Psoas muscle (tissue), 8 donors: ENCODE data around the gene GCHFR. TPM values are rescaled to one million over a fixed set of nuclear protein-coding genes. Genes with fewer than 3 reads are reported as not detected.
A peak's percentile ranks its signal among the peaks of the same experiment; 100 is the strongest.

Experiments used
- ATAC-seq, 4 donors: fragments of 200-7000 bp; cut with Tn5 transposase; one replicate each; pipeline ENCODE4 v1.9.1; 2020; ENCODE audit warnings: moderate library complexity in 3 of 4, mild to moderate bottlenecking in 2 of 4
- DNase-seq, 2 donors: peaks; one replicate each; pipeline ENCODE4 v3.0.0-alpha.2; 2020
- H3K27ac ChIP-seq: fragments of 200-600 bp; one replicate; pipeline ENCODE4 v1.8.0; 2022
- H3K27me3 ChIP-seq, 3 donors: fragments of 200-600 bp in 1 of 3; one replicate each; pipeline versions ENCODE4 v1.6.1 to v1.8.0; 2013 to 2022; ENCODE audit warnings: low read length in 2 of 3, mild to moderate bottlenecking in 2 of 3, moderate library complexity in 1 of 3; ENCODE audit not compliant: insufficient read depth in 3 of 3
- H3K36me3 ChIP-seq, 2 donors: fragments of 200-600 bp in 1 of 2; one replicate each; pipeline versions ENCODE4 v1.6.1 to v1.8.0; 2013 to 2022; ENCODE audit warnings: low read depth in 1 of 2, mild to moderate bottlenecking in 1 of 2, moderate library complexity in 1 of 2; ENCODE audit not compliant: insufficient read depth in 1 of 2
- H3K4me1 ChIP-seq: fragments of 200-600 bp; one replicate; pipeline ENCODE4 v1.8.0; 2022
- H3K4me3 ChIP-seq: fragments of 200-600 bp; one replicate; pipeline ENCODE4 v1.8.0; 2022; ENCODE audit warnings: mild to moderate bottlenecking
- H3K9me3 ChIP-seq: fragments of 200-600 bp; one replicate; pipeline ENCODE4 v1.8.0; 2022
- CTCF ChIP-seq: fragments of 200-600 bp; IDR thresholded peaks from one replicate; pipeline ENCODE4 v1.8.0; 2022; ENCODE audit warnings: antibody characterized with exemption
- WGBS, 3 donors: extraction: QIAGEN DNeasy Blood & Tissue Kit; methylation state at CpG; one replicate each; pipeline versions ENCODE4 v1.1.6 to v1.1.7; 2013; 5-methylcytosine and 5-hydroxymethylcytosine counted together
- intact Hi-C, 2 donors: fragments of 100-400 bp; cut with DNase I; formaldehyde crosslinking; loops; one replicate each; pipeline versions ENCODE4 v1.11.0 to v1.14.2; 2022
- long read RNA-seq, 2 donors: library from polyadenylated mRNA; unstranded; transcript quantifications; one replicate each; pipeline ENCODE4 v2.0.0, GENCODE V29; 2021
- polyA plus RNA-seq, 3 donors: library from polyadenylated mRNA; stranded (reverse); fragments of 200-250 nt; gene quantifications; one replicate each; pipeline ENCODE4 v1.2.3, GENCODE V29; 2013
- total RNA-seq, 4 donors: library from RNA; stranded (reverse); fragmentation: NEBNext Ultra II Directional in 2 of 4; extraction: Animal tissue kit (Norgen Biotek cat#: 25700) in 2 of 4; gene quantifications; one replicate each; pipeline versions ENCODE4 v1.2.1 to v1.2.4, GENCODE V29; 2021 to 2023
- donor health status: healthy with polysubstance abuse.
- donor health status: DM: no; HTN: no; CAD: no; lungs with moderate emphysema.
- donor health status: Bipolar disorder and iron deficiency.
- donor health status: healthy.
- donor health status: DM: yes; HTN: yes; CAD: no.
- donor health status: DM: no; HTN: no; CAD: no.
- donor health status: DM: no; HTN: no; CAD: no.
- donor health status: DM: yes; HTN: yes; CAD: no.

GCHFR gene
- 1 to 10 TPM; 1.5 to 4.9 (median 2.9) TPM for total RNA-seq
- 1 to 10 TPM; 4.3 to 6.7 (median 5.0) TPM for polyA plus RNA-seq
- long read RNA-seq, donor 1, partial matches to known transcripts: 2 of 2 reads
- long read RNA-seq, donor 1, other reads (novel, unspliced or antisense): 0 of 2 reads
- long read RNA-seq, donor 2, partial matches to known transcripts: 1 of 5 reads
- long read RNA-seq, donor 2, other reads (novel, unspliced or antisense): 0 of 5 reads

DNA sequence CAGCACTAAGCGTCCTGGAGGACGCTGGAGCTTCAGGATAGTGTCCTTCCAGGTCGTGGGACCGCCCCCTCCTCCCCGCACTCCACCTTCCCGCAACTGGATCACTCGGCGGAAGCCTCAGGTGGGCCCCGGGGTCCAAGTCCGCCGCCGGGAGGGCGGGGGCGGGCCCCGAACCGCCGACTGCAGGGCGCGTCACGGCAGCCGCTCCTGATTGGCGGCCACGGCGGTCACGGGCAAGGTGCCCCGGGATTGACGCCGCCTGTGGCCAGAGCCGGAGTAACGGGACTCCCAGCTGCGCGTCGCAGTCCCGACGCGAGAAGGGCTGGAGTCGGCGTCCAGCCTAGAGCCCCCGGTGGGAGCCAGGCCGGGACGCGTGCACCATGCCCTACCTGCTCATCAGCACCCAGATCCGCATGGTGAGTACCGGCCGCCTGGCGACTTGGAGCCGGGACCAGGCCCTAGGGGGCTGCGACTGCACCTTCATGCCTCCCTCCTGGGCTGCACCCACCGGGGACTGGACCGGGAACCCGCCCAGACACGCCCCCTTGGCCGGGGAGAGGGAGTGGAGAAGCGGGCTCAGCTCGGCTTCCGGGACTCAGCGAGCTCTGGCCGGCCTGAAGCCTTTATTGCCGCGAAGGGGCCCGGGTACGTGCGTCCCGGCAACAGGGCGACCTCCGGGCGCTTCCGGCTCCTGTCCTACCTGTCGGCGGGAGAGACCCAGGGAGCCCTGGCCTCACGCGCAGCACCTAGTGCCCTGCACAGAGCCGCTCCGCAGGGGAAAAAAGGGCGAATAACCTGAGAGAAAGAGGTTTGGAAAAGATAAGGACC lies at the start of gene GCHFR:
Gene GCHFR (plus strand): TSS at position 268 of the 828 bp plus-strand sequence. CDS start 113 bp downstream, at position 381.
- Histone ChIP-seq H3K4me3 (peak within 1 kb of the TSS; percentile 71), H3K27ac (peak within 1 kb of the TSS; percentile 76), H3K27me3 (no peaks in the 10 kb centered on the region), H3K36me3 (peaks cover 0 to 12% of the 10 kb centered on the region in 2 donors), H3K9me3 (no peaks in the 10 kb centered on the region), H3K4me1 (peaks cover 16% of the 10 kb centered on the region)
- TF ChIP-seq CTCF: peak; percentile 27
- WGBS, 3 donors: 1% methylated on average over 62 to 75 of the region's 75 CpGs
- peak; percentile 81 to 89 for DNase-seq
- intact Hi-C loops: no loop called here
- peak; percentile 76 to 88 (median 84) for ATAC-seq

DNA sequence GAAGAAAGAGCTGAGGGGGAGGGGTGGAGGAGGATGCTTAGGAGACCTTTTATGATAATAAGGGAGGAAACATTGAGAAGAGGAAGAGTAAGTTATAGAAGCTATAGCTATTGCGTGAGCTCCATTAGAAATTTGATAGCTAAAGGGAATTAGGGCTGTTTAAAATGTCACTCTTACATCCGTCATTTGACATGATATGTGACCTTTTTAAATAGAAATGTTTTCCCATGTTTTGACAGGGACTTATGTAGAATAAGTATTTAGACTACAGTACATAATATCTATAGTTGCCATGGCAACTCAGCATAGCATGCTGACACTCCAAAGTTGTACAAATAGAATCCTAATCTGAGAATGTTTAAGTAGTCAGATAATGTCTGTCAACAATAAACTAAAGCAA lies 49.7 kb upstream of the GCHFR start:
- no peak for TF ChIP-seq CTCF
- DNase-seq: no peak
- Histone ChIP-seq H3K4me3 (no peak overlapping the region), H3K27me3 (no peaks in the 10 kb centered on the region), H3K36me3 (no peaks in the 10 kb centered on the region), H3K9me3 (no peaks in the 10 kb centered on the region), H3K27ac (no peak overlapping the region), H3K4me1 (no peaks in the 10 kb centered on the region)
- intact Hi-C loops: no loop called here
- WGBS, 3 donors: 46 to 78% (median 72%) methylated on average over 2 of the region's 2 CpGs
- no peak for ATAC-seq

DNA sequence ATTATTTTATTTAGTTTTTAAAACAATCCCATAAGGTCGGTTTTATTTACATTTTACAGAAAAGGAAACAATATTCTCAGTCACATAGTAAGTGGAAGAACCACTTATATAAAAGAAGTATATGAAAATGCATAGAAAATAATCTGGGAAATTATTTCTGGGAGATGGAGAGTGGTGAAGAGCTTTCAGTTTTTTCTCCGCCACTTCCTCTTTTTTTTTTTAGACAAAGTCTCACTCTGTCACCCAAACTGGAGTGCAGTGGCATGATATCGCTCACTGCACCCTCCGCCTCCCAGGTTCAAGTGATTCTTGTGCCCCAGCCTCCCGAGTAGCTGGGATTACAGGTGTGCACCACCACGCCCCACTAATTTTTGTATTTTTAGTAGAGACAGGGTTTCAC lies 47.7 kb upstream of the GCHFR start:
- Histone ChIP-seq H3K36me3 (no peaks in the 10 kb centered on the region), H3K27ac (no peak overlapping the region), H3K4me3 (no peak overlapping the region), H3K4me1 (no peaks in the 10 kb centered on the region), H3K27me3 (no peaks in the 10 kb centered on the region), H3K9me3 (no peaks in the 10 kb centered on the region)
- no peak for TF ChIP-seq CTCF
- no peak for ATAC-seq
- 96 to 98% (median 97%) methylated on average over 6 of the region's 6 CpGs for WGBS, 3 donors
- no peak for DNase-seq
- intact Hi-C loops: no loop called here

DNA sequence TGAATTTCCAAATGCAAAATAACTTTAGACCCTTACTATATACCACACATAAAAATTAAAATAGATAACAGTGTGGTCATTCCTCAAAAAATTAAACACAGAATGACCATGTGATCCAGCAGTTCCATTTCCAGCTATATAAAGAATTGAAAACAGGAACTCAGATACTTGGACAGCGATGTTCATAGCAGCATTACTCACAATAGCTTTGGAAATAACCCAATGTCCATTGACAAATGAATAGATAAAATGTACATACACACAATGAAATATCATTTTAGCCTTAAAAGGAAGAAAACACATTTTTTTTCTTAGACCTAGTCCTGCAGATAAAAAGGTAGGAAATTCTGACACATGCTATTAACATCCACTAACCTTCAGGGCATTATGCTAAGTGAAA lies 42.2 kb upstream of the GCHFR start:
- no peak overlapping the region for H3K4me3 ChIP-seq
- ATAC-seq: no peak
- WGBS, 3 donors: 80 to 86% (median 86%) methylated on average over 1 of the region's 1 CpG

More for the DNA sequence above, 42.2 kb upstream of the GCHFR start:
- Histone ChIP-seq H3K4me1 (no peaks in the 10 kb centered on the region), H3K27me3 (no peaks in the 10 kb centered on the region), H3K9me3 (no peaks in the 10 kb centered on the region), H3K36me3 (no peaks in the 10 kb centered on the region), H3K27ac (no peak overlapping the region)
- intact Hi-C loops: no loop called here
- DNase-seq: no peak
- no peak for TF ChIP-seq CTCF
